SK-N-SH treated with all-trans-retinoic acid at 6 μM for 48 hours (cell line): ENCODE measurements around the gene ALKBH1.

Experiments used
- ATAC-seq: fragments of 200-7000 bp; cut with Tn5 transposase; 3 replicates; pipeline ENCODE4 v1.9.1; 2020; ENCODE audit warnings: mild to moderate bottlenecking, moderate library complexity
- ARNTL ChIP-seq: fragments of 450-650 bp; formaldehyde crosslinking; IDR thresholded peaks from 2 replicates; pipeline ENCODE4 v1.5.0; 2020; ENCODE audit warnings: low read depth, mild to moderate bottlenecking, moderate library complexity, borderline replicate concordance
- BACH2 ChIP-seq: fragments of 250-450 bp; sonication (Bioruptor Pico); IDR thresholded peaks from 2 replicates; pipeline ENCODE4 v1.9.0; 2021; ENCODE audit warnings: mild to moderate bottlenecking, borderline replicate concordance
- CSDC2 ChIP-seq: fragments of 250-450 bp; sonication (Bioruptor Pico); IDR thresholded peaks from 2 replicates; pipeline ENCODE4 v1.5.0; 2020; ENCODE audit warnings: mild to moderate bottlenecking, moderate library complexity
- ESRRG ChIP-seq: fragments of 250-450 bp; sonication (Bioruptor Pico); IDR thresholded peaks from 2 replicates; pipeline ENCODE4 v1.6.1; 2021; ENCODE audit warnings: mild to moderate bottlenecking
- GLIS3 ChIP-seq: fragments of 250-450 bp; sonication (Bioruptor Pico); IDR thresholded peaks from 2 replicates; pipeline ENCODE4 v1.5.0; 2020; ENCODE audit warnings: mild to moderate bottlenecking, moderate library complexity
- OSR1 ChIP-seq: fragments of 250-450 bp; sonication (Bioruptor Pico); IDR thresholded peaks from 2 replicates; pipeline ENCODE4 v1.8.0; 2022; ENCODE audit warnings: moderate library complexity, mild to moderate bottlenecking, inconsistent platforms
- PPARA ChIP-seq: fragments of 250-450 bp; sonication (Bioruptor Pico); IDR thresholded peaks from 2 replicates; pipeline ENCODE4 v1.5.0; 2020; ENCODE audit warnings: mild to moderate bottlenecking, borderline replicate concordance
- RARB ChIP-seq: fragments of 250-450 bp; sonication (Bioruptor Pico); IDR thresholded peaks from 2 replicates; pipeline ENCODE4 v1.8.0; 2021; ENCODE audit warnings: mild to moderate bottlenecking, moderate library complexity
- SNAI2 ChIP-seq: fragments of 250-450 bp; sonication (Bioruptor Pico); IDR thresholded peaks from 2 replicates; pipeline ENCODE4 v1.5.0; 2020; ENCODE audit warnings: mild to moderate bottlenecking, moderate library complexity
- TCF4 ChIP-seq: fragments of 250-450 bp; sonication (Bioruptor Pico); IDR thresholded peaks from 2 replicates; pipeline ENCODE4 v1.8.0; 2021; ENCODE audit warnings: mild to moderate bottlenecking, moderate library complexity, borderline replicate concordance
- TOX ChIP-seq: fragments of 250-450 bp; sonication (Bioruptor Pico); IDR thresholded peaks from 2 replicates; pipeline ENCODE4 v1.8.0; 2021; ENCODE audit warnings: mild to moderate bottlenecking, moderate library complexity, borderline replicate concordance
- ZC3H10 ChIP-seq: fragments of 250-450 bp; sonication (Bioruptor Pico); IDR thresholded peaks from 2 replicates; pipeline ENCODE4 v1.5.1; 2021; ENCODE audit warnings: mild to moderate bottlenecking, moderate library complexity
- ZFP3 ChIP-seq: fragments of 250-450 bp; sonication (Bioruptor Pico); IDR thresholded peaks from 2 replicates; pipeline ENCODE4 v1.5.0; 2020; ENCODE audit warnings: mild to moderate bottlenecking, moderate library complexity
- ZFP30 ChIP-seq: fragments of 450-650 bp; formaldehyde crosslinking; IDR thresholded peaks from 2 replicates; pipeline ENCODE4 v1.5.0; 2022; ENCODE audit warnings: mild to moderate bottlenecking, moderate library complexity
- ZNF565 ChIP-seq: fragments of 450-650 bp; formaldehyde crosslinking; conservative IDR thresholded peaks from 2 replicates; pipeline ENCODE4 v1.5.0; 2020; ENCODE audit warnings: low read depth, mild to moderate bottlenecking, moderate library complexity
- ZNF70 ChIP-seq: fragments of 450-650 bp; formaldehyde crosslinking; IDR thresholded peaks from 2 replicates; pipeline ENCODE4 v1.5.0; 2020; ENCODE audit warnings: mild to moderate bottlenecking, moderate library complexity
- ZNF8 ChIP-seq: fragments of 450-650 bp; formaldehyde crosslinking; IDR thresholded peaks from 2 replicates; pipeline ENCODE4 v1.5.0; 2020; ENCODE audit warnings: mild to moderate bottlenecking, moderate library complexity
- TF ChIP-seq, protein P1 (sequence below): fragments of 250-450 bp; sonication (Bioruptor Pico); IDR thresholded peaks from 2 replicates; pipeline ENCODE4 v1.5.1; 2021; ENCODE audit warnings: mild to moderate bottlenecking, moderate library complexity
- TF ChIP-seq, protein P2 (sequence below): fragments of 250-450 bp; sonication (Bioruptor Pico); IDR thresholded peaks from 2 replicates; pipeline ENCODE4 v1.5.1; 2020; ENCODE audit warnings: low read depth, mild to moderate bottlenecking, moderate library complexity
- TF ChIP-seq, protein P3 (sequence below): fragments of 250-450 bp; sonication (Bioruptor Pico); IDR thresholded peaks from 2 replicates; pipeline ENCODE4 v1.8.0; 2021; ENCODE audit warnings: low read depth, mild to moderate bottlenecking, moderate library complexity, borderline replicate concordance
- TF ChIP-seq, protein P4 (sequence below): fragments of 250-450 bp; sonication (Bioruptor Pico); IDR thresholded peaks from 2 replicates; pipeline ENCODE4 v1.5.0; 2020; ENCODE audit warnings: mild to moderate bottlenecking, moderate library complexity

The ALKBH1 gene

DNA sequence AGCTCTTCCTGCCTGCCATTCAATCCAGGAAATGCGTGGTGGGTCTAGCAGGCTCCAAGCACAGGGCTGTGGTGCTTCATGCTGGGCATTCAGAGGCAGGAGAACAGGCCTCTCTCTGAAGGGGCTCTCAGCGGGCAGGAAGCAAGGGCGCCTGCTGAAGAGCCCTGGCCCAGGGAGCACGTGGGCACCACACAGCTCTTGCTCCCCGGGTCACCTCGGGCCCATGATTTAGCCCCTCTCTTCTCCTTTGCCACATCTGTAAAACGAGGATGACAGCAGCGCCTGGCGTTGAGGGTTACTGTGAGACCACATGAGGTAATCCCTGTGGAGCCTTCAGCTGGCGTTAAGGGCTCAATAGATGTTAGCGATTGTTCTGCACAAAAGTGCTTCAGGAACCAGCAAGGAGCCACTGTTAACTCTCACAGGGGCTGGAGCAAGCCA, 53.8 kb downstream of the ALKBH1 start:
- no peak for ATAC-seq
- TF ChIP-seq, protein P1, sequence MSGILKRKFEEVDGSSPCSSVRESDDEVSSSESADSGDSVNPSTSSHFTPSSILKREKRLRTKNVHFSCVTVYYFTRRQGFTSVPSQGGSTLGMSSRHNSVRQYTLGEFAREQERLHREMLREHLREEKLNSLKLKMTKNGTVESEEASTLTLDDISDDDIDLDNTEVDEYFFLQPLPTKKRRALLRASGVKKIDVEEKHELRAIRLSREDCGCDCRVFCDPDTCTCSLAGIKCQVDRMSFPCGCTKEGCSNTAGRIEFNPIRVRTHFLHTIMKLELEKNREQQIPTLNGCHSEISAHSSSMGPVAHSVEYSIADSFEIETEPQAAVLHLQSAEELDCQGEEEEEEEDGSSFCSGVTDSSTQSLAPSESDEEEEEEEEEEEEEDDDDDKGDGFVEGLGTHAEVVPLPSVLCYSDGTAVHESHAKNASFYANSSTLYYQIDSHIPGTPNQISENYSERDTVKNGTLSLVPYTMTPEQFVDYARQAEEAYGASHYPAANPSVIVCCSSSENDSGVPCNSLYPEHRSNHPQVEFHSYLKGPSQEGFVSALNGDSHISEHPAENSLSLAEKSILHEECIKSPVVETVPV (CRISPR knock-in tag) = no peak
- no peak for TF ChIP-seq ZFP3
- TF ChIP-seq ZNF70 (CRISPR knock-in tag) = no peak
- TF ChIP-seq, protein P2, sequence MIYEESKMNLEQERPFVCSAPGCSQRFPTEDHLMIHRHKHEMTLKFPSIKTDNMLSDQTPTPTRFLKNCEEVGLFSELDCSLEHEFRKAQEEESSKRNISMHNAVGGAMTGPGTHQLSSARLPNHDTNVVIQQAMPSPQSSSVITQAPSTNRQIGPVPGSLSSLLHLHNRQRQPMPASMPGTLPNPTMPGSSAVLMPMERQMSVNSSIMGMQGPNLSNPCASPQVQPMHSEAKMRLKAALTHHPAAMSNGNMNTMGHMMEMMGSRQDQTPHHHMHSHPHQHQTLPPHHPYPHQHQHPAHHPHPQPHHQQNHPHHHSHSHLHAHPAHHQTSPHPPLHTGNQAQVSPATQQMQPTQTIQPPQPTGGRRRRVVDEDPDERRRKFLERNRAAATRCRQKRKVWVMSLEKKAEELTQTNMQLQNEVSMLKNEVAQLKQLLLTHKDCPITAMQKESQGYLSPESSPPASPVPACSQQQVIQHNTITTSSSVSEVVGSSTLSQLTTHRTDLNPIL (CRISPR knock-in tag) = no peak
- TF ChIP-seq CSDC2 (CRISPR knock-in tag) = no peak
- no peak for TF ChIP-seq ZNF8 (CRISPR knock-in tag)

DNA sequence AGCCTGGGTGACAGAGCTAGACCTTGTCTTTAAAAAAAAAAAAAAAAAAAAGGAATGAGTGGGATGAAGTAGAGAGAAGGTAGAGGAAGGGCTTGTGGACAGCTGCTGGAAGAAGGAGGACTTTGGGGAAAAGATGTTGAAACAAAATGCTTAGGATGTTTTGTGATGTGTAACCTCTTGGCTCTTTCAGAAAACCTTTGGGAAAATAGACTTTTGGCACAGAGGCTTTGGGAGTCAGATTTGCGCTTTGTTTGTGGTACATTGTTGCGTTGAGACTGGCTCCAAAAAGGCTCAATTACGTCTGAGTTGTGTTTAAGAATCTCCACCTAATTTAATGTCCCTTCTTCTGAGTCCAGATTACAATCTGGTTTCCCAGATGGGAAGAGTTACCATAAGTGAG, 58.5 kb downstream of the ALKBH1 start:
- ATAC-seq = no peak

DNA sequence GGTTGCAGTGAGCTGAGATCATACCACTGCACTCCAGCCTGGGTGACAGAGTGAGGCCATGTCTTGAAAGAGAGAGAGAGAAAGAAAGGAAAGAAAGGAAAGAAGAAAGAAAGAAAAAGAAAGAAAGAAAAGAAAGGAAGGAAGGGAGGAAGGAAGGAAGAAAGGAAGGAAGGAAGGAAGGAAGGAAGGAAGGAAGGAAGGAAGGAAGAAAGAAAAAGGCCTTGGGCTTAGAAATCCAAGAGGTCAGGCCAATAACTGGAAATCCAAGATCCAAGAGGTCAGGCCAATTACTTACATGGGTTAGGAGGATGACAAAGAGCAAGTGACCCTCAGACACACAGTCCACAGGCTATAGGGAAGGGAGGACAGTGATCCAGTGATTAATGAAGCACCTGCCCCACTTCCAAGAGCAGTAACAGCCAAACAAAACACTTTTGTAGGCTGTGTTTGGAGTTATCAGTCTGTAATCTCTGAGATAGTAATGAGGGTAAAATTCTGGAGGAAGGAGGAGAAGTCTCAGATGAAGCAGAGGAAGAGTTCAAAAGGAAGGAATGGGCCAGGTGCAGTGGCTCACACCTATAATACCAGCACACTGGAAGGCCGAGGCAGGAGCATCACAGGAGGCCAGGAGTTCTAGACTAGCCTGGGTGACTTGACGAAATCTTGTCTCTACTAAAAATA, 59.2 kb downstream of the ALKBH1 start:
- no peak for TF ChIP-seq ZFP30 (CRISPR knock-in tag)
- no peak for TF ChIP-seq BACH2 (CRISPR knock-in tag)
- no peak for TF ChIP-seq ZNF565
- TF ChIP-seq, protein P2 (CRISPR knock-in tag) = no peak
- TF ChIP-seq GLIS3 (CRISPR knock-in tag) = no peak
- TF ChIP-seq, protein P3, sequence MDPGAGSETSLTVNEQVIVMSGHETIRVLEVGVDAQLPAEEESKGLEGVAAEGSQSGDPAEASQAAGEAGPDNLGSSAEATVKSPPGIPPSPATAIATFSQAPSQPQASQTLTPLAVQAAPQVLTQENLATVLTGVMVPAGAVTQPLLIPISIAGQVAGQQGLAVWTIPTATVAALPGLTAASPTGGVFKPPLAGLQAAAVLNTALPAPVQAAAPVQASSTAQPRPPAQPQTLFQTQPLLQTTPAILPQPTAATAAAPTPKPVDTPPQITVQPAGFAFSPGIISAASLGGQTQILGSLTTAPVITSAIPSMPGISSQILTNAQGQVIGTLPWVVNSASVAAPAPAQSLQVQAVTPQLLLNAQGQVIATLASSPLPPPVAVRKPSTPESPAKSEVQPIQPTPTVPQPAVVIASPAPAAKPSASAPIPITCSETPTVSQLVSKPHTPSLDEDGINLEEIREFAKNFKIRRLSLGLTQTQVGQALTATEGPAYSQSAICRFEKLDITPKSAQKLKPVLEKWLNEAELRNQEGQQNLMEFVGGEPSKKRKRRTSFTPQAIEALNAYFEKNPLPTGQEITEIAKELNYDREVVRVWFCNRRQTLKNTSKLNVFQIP = no peak
- TF ChIP-seq PPARA = no peak
- TF ChIP-seq TCF4 (CRISPR knock-in tag) = no peak
- ATAC-seq = no peak

More for the DNA sequence above, 58.5 kb downstream of the ALKBH1 start:
- TF ChIP-seq SNAI2 (CRISPR knock-in tag) = no peak
- no peak for TF ChIP-seq TCF4 (CRISPR knock-in tag)
- TF ChIP-seq ZNF70 (CRISPR knock-in tag) = no peak
- TF ChIP-seq ZNF565 = no peak
- TF ChIP-seq TOX (CRISPR knock-in tag) = no peak
- TF ChIP-seq ZC3H10 (CRISPR knock-in tag) = no peak
- TF ChIP-seq RARB = no peak
- TF ChIP-seq ESRRG (CRISPR knock-in tag) = no peak
- no peak for TF ChIP-seq ZFP3

DNA sequence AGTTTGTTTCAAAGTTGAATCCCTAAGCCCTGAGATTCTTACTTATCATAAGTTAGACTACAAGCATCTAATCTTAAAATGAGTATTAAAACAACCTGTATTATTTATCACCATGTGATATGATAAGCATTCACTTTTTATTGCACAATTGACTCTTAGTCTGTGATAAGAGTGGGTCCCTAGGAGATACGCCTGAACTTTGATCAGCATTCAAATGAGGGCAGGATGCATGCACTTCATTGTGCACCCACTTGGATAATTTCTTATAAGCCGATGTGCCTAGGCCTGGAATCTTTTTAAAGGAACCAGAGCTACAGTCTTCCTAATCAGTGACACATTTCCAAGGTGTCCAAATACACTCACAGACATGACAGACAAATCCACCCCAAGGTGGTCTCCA, 60.0 kb downstream of the ALKBH1 start:
- TF ChIP-seq ARNTL (CRISPR knock-in tag) (no peak), ESRRG (CRISPR knock-in tag) (no peak), BACH2 (CRISPR knock-in tag) (no peak), PPARA (no peak), TOX (CRISPR knock-in tag) (no peak), SNAI2 (CRISPR knock-in tag) (no peak), CSDC2 (CRISPR knock-in tag) (no peak), OSR1 (CRISPR knock-in tag) (no peak), TCF4 (CRISPR knock-in tag) (no peak), ZNF70 (CRISPR knock-in tag) (no peak), ZFP30 (CRISPR knock-in tag) (no peak)
- TF ChIP-seq, protein P2 (CRISPR knock-in tag) = no peak
- TF ChIP-seq, protein P3 = no peak
- TF ChIP-seq, protein P1 (CRISPR knock-in tag) = no peak
- TF ChIP-seq, protein P4, sequence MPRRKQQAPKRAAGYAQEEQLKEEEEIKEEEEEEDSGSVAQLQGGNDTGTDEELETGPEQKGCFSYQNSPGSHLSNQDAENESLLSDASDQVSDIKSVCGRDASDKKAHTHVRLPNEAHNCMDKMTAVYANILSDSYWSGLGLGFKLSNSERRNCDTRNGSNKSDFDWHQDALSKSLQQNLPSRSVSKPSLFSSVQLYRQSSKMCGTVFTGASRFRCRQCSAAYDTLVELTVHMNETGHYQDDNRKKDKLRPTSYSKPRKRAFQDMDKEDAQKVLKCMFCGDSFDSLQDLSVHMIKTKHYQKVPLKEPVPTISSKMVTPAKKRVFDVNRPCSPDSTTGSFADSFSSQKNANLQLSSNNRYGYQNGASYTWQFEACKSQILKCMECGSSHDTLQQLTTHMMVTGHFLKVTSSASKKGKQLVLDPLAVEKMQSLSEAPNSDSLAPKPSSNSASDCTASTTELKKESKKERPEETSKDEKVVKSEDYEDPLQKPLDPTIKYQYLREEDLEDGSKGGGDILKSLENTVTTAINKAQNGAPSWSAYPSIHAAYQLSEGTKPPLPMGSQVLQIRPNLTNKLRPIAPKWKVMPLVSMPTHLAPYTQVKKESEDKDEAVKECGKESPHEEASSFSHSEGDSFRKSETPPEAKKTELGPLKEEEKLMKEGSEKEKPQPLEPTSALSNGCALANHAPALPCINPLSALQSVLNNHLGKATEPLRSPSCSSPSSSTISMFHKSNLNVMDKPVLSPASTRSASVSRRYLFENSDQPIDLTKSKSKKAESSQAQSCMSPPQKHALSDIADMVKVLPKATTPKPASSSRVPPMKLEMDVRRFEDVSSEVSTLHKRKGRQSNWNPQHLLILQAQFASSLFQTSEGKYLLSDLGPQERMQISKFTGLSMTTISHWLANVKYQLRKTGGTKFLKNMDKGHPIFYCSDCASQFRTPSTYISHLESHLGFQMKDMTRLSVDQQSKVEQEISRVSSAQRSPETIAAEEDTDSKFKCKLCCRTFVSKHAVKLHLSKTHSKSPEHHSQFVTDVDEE (CRISPR knock-in tag) = no peak
- no peak for ATAC-seq
